Duodenal mucosa (tissue), 2 donors: ENCODE results near the gene KDM1B.
"Not testable (repeated sequence)": the region's sequence is repeated elsewhere in the genome, so short reads cannot be mapped to it uniquely, and the experiment has no call there.

Source experiments
- H3K27ac ChIP-seq: one replicate; pipeline ENCODE4 v1.7.0; 2013; ENCODE audit warnings: low read depth, low read length
- H3K27me3 ChIP-seq, 2 donors: one replicate each; pipeline ENCODE4 v1.7.0; 2013; ENCODE audit warnings: low read length in 2 of 2, control low read depth in 1 of 2; ENCODE audit not compliant: insufficient read depth in 2 of 2, control insufficient read depth in 1 of 2
- H3K36me3 ChIP-seq, 2 donors: one replicate each; pipeline ENCODE4 v1.7.0; 2013; ENCODE audit warnings: low read length in 2 of 2, control low read depth in 1 of 2; ENCODE audit not compliant: insufficient read depth in 2 of 2, control insufficient read depth in 1 of 2
- H3K4me1 ChIP-seq, 2 donors: one replicate each; pipeline ENCODE4 v1.7.0; 2013; ENCODE audit warnings: low read length in 2 of 2, control low read depth in 1 of 2; ENCODE audit not compliant: insufficient read depth in 2 of 2, control insufficient read depth in 1 of 2
- H3K4me3 ChIP-seq, 2 donors: one replicate each; pipeline ENCODE4 v1.7.0; 2013; ENCODE audit warnings: low read length in 2 of 2, low read depth in 1 of 2
- H3K9ac ChIP-seq, 2 donors: one replicate each; pipeline ENCODE4 v1.7.0; 2013; ENCODE audit warnings: low read length in 2 of 2, low read depth in 1 of 2
- H3K9me3 ChIP-seq, 2 donors: one replicate each; pipeline ENCODE4 v1.7.0; 2013; ENCODE audit warnings: low read length in 2 of 2, control low read depth in 1 of 2; ENCODE audit not compliant: control insufficient read depth in 1 of 2

Gene KDM1B

GRCh38 chr6:18166312-18167036, 11.3 kb downstream of the KDM1B start:
- Histone ChIP-seq H3K27ac (no peak overlapping the region), H3K9ac (no peak overlapping the region), H3K4me3 (no peak overlapping the region), H3K9me3 (peaks cover 0 to 5% of the 10 kb centered on the region in 2 donors), H3K36me3 (peaks cover 25 to 58% of the 10 kb centered on the region in 2 donors), H3K4me1 (no peaks in the 10 kb centered on the region), H3K27me3 (no peaks in the 10 kb centered on the region)

GRCh38 chr6:18168264-18168663, 13.0 kb downstream of the KDM1B start:
- Histone ChIP-seq H3K4me3 (no peak overlapping the region), H3K36me3 (peaks cover 21 to 43% of the 10 kb centered on the region in 2 donors), H3K9me3 (peaks cover 0 to 5% of the 10 kb centered on the region in 2 donors), H3K27ac (no peak overlapping the region), H3K9ac (no peak overlapping the region), H3K27me3 (no peaks in the 10 kb centered on the region), H3K4me1 (no peaks in the 10 kb centered on the region)

- Histone ChIP-seq H3K4me3 (no peak overlapping the region), H3K36me3 (peaks cover 18 to 33% of the 10 kb centered on the region in 2 donors), H3K9me3 (peaks cover 0 to 5% of the 10 kb centered on the region in 2 donors), H3K4me1 (no peaks in the 10 kb centered on the region), H3K27me3 (no peaks in the 10 kb centered on the region), H3K9ac (no peak overlapping the region), H3K27ac (no peak overlapping the region)
Measured at GRCh38 chr6:18171871-18172270, 16.6 kb downstream of the KDM1B start.

GRCh38 chr6:18176198-18176597, 21.0 kb downstream of the KDM1B start:
- not testable (repeated sequence) for H3K4me1 ChIP-seq, H3K27ac ChIP-seq, H3K9me3 ChIP-seq, H3K9ac ChIP-seq, H3K36me3 ChIP-seq, H3K4me3 ChIP-seq, H3K27me3 ChIP-seq

- H3K27me3 ChIP-seq, result no peaks in the 10 kb centered on the region
- H3K4me1 ChIP-seq, result peaks cover 0 to 3% of the 10 kb centered on the region in 2 donors
- no peaks in the 10 kb centered on the region for H3K9me3 ChIP-seq
- no peak overlapping the region for H3K9ac ChIP-seq
- H3K36me3 ChIP-seq, result peaks cover 0 to 6% of the 10 kb centered on the region in 2 donors
- no peak overlapping the region for H3K27ac ChIP-seq
- no peak overlapping the region for H3K4me3 ChIP-seq
Measured at GRCh38 chr6:18177286-18177965, 22.2 kb downstream of the KDM1B start.

GRCh38 chr6:18178960-18179615, 23.9 kb downstream of the KDM1B start:
- Histone ChIP-seq H3K27ac (no peak overlapping the region), H3K9me3 (no peaks in the 10 kb centered on the region), H3K36me3 (peaks cover 0 to 10% of the 10 kb centered on the region in 2 donors), H3K27me3 (no peaks in the 10 kb centered on the region), H3K4me1 (peaks cover 0 to 3% of the 10 kb centered on the region in 2 donors), H3K4me3 (no peak overlapping the region), H3K9ac (no peak overlapping the region)

GRCh38 chr6:18179770-18180356, 24.6 kb downstream of the KDM1B start:
- Histone ChIP-seq H3K36me3 (peaks cover 0 to 6% of the 10 kb centered on the region in 2 donors), H3K9me3 (no peaks in the 10 kb centered on the region), H3K27ac (no peak overlapping the region), H3K27me3 (no peaks in the 10 kb centered on the region), H3K9ac (no peak overlapping the region), H3K4me1 (peaks cover 0 to 3% of the 10 kb centered on the region in 2 donors), H3K4me3 (no peak overlapping the region)

- H3K27ac ChIP-seq, result no peak overlapping the region
- peaks cover 0 to 8% of the 10 kb centered on the region in 2 donors for H3K4me1 ChIP-seq
- no peak overlapping the region for H3K9ac ChIP-seq
- H3K4me3 ChIP-seq, result no peak overlapping the region
- no peaks in the 10 kb centered on the region for H3K27me3 ChIP-seq
- peaks cover 0 to 14% of the 10 kb centered on the region in 2 donors for H3K36me3 ChIP-seq
- H3K9me3 ChIP-seq, result no peaks in the 10 kb centered on the region
Measured at GRCh38 chr6:18182568-18182967, 27.3 kb downstream of the KDM1B start.

GRCh38 chr6:18183766-18184165, 28.5 kb downstream of the KDM1B start:
- Histone ChIP-seq H3K9ac (no peak overlapping the region), H3K4me1 (peaks cover 0 to 8% of the 10 kb centered on the region in 2 donors), H3K9me3 (no peaks in the 10 kb centered on the region), H3K27ac (no peak overlapping the region), H3K27me3 (no peaks in the 10 kb centered on the region), H3K36me3 (peaks cover 0 to 19% of the 10 kb centered on the region in 2 donors), H3K4me3 (no peak overlapping the region)

GRCh38 chr6:18185624-18186023, 30.4 kb downstream of the KDM1B start:
- Histone ChIP-seq H3K4me1 (peaks cover 0 to 5% of the 10 kb centered on the region in 2 donors), H3K36me3 (peaks cover 0 to 19% of the 10 kb centered on the region in 2 donors), H3K9me3 (no peaks in the 10 kb centered on the region), H3K4me3 (no peak overlapping the region), H3K27ac (no peak overlapping the region), H3K27me3 (no peaks in the 10 kb centered on the region), H3K9ac (no peak overlapping the region)
